Ectodermal cell (in vitro differentiated cells): ENCODE measurements around the gene NMNAT2.

Experiments
- H3K27ac ChIP-seq: 2 replicates; pipeline ENCODE4 v1.7.0; 2013; ENCODE audit warnings: mild to moderate bottlenecking, low read depth, low read length; ENCODE audit not compliant: insufficient read depth, poor library complexity, severe bottlenecking
- H3K27me3 ChIP-seq: 2 replicates; pipeline ENCODE4 v1.7.0; 2013; ENCODE audit warnings: mild to moderate bottlenecking, low read length; ENCODE audit not compliant: insufficient read depth, control insufficient read depth, poor library complexity, severe bottlenecking
- H3K36me3 ChIP-seq: one replicate; pipeline ENCODE4 v1.7.0; 2013; ENCODE audit warnings: low read length; ENCODE audit not compliant: control insufficient read depth, insufficient read depth
- H3K4me1 ChIP-seq: one replicate; pipeline ENCODE4 v1.7.0; 2013; ENCODE audit warnings: low read length; ENCODE audit not compliant: control insufficient read depth, insufficient read depth
- H3K4me3 ChIP-seq: 2 replicates; pipeline ENCODE4 v1.7.0; 2013; ENCODE audit warnings: low read depth, low read length, control low read depth; ENCODE audit not compliant: insufficient read depth
- H3K9me3 ChIP-seq: 2 replicates; pipeline ENCODE4 v1.7.0; 2013; ENCODE audit warnings: mild to moderate bottlenecking, low read length, moderate library complexity; ENCODE audit not compliant: control insufficient read depth
- WGBS, 2 experiments: methylation state at CpG; one replicate each; pipeline ENCODE4 v1.1.7; 2013; ENCODE audit warnings: missing lambda C conversion rate in 2 of 2; 5-methylcytosine and 5-hydroxymethylcytosine counted together

NMNAT2 gene

DNA sequence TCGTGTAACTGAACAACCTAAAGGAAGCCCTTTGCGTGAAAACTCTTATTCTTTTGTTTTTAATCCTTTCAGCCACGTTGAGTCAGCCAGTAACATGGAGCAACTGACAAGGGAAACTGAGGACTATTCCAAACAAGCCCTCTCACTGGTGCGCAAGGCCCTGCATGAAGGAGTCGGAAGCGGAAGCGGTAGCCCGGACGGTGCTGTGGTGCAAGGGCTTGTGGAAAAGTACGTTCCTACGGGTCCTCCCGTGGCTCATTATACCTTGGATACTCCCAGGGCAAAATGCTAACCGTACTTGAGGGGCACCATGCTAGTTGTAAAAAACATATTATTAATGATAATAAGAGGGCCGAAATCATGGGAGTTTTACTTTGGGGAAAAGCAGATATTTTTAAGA is 182.7 kb downstream of the NMNAT2 start:
- WGBS, 2 experiments: 76 to 77% methylated on average over 13 to 14 of the region's 14 CpGs
- Histone ChIP-seq H3K36me3 (no peaks in the 10 kb centered on the region), H3K4me1 (peaks cover 26% of the 10 kb centered on the region), H3K9me3 (no peaks in the 10 kb centered on the region), H3K27ac (peak overlapping the region; percentile 47), H3K4me3 (no peak overlapping the region), H3K27me3 (no peaks in the 10 kb centered on the region)

DNA sequence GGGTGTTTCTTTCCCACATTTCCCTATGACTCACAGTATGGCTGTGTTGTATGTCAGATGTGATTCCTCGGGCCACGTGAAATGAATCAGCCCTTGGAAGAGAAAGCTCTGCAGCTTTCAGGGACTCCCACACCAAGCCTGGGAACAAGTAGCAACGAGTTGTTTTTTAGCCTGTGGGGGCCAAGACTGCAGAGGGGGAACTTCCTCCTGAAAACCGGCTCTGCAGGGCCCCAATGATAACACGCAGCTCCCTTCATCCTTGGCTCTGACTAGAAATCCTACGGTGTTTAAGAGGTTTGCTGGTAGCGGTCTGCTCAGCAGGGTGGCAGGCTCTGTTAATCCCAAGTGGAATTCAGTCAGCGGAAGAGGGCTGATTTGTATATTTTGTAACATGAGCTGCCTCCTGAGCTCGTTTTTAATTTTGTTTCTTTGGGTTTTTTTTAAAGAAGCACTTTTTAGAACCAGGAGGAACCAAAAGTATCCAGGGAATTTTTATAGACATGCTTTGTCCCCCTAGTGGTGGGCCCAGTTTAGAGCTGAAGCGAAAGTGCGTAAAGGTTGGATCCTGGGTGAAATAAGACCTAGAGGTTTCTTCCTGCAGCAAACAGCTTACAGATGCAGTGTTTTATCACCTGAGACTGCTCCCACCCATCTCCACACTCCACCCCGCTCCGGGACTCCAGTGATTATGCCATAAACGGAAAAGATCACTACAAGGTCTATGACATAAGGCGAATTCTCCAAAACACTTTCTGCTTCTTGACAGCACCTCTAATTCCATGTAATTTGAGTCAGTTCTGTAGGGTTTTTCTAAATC is 183.3 kb downstream of the NMNAT2 start:
- H3K27me3 ChIP-seq: no peaks in the 10 kb centered on the region
- H3K27ac ChIP-seq: peak overlapping the region; percentile 61
- no peaks in the 10 kb centered on the region for H3K9me3 ChIP-seq
- no peaks in the 10 kb centered on the region for H3K36me3 ChIP-seq
- WGBS, 2 experiments: 14% methylated on average over 15 of the region's 15 CpGs
- peak overlapping the region; percentile 22 for H3K4me3 ChIP-seq
- peaks cover 26% of the 10 kb centered on the region for H3K4me1 ChIP-seq

DNA sequence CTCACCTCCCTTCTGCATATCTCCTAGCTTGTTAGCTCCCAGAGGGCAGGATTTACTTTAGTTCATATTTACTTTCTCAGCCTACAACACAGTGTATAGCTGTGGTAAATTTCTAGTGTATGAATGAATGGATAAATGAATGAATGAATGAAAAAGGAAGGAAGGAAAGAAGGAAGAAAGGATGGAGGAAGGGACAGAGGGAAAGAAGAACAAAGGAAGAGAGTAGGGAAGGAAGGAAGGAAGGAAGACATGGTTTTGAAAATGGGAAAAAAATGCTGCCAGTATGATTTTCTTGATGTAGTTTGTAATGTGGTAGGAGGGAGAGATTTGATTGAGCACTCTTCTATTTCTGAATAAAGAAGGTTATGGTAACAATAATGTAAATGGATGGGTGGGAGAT is 185.1 kb downstream of the NMNAT2 start:
- Histone ChIP-seq H3K36me3 (no peaks in the 10 kb centered on the region), H3K4me3 (no peak overlapping the region), H3K9me3 (no peaks in the 10 kb centered on the region), H3K4me1 (peaks cover 26% of the 10 kb centered on the region), H3K27ac (no peak overlapping the region), H3K27me3 (no peaks in the 10 kb centered on the region)

DNA sequence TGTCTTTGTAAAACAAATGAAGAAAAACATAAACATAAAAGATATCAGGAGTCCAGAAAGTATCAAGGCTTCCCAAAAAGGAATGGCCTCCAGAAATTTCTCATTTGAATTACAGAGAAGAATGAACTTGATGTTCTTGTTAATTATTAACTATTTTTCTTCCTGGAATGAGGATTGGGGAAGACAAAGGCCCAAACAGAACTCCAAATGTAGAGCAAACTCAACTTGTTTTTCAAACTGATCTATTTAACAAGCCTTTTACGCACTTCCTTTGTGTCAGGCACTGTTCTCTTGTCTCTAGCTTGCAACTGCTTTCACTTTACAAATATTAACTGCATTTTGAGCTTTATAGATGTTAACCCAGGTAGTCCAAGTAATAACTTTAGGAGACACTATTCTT is 186.6 kb downstream of the NMNAT2 start:
- Histone ChIP-seq H3K27ac (no peak overlapping the region), H3K27me3 (no peaks in the 10 kb centered on the region), H3K9me3 (no peaks in the 10 kb centered on the region), H3K36me3 (no peaks in the 10 kb centered on the region), H3K4me3 (no peak overlapping the region), H3K4me1 (peaks cover 24% of the 10 kb centered on the region)
- WGBS, 2 experiments: 88 to 94% methylated on average over 1 of the region's 1 CpG

DNA sequence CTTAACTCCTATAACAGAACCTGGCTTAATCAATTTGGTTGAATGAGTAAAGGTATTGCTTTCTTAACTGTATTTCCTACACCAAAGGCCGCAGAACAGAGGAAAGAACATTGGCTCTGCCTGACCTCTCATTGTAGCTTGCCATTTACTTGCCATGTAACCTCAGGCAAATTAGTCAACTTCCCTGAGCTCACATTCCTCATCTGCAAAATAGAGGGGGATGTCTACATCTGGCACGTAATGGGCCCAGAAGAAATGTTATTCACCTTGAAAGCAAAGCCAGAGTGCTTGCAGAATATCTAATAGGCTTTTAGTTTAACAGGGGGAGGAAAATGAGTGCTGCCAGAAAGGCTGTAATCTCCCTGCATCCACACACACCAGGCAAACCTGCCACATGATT is 187.8 kb downstream of the NMNAT2 start:
- WGBS, 2 experiments: 75 to 80% methylated on average over 2 of the region's 2 CpGs
- no peaks in the 10 kb centered on the region for H3K36me3 ChIP-seq
- no peak overlapping the region for H3K27ac ChIP-seq
- H3K27me3 ChIP-seq: no peaks in the 10 kb centered on the region
- H3K9me3 ChIP-seq: no peaks in the 10 kb centered on the region
- H3K4me3 ChIP-seq: no peak overlapping the region
- peaks cover 14% of the 10 kb centered on the region for H3K4me1 ChIP-seq

DNA sequence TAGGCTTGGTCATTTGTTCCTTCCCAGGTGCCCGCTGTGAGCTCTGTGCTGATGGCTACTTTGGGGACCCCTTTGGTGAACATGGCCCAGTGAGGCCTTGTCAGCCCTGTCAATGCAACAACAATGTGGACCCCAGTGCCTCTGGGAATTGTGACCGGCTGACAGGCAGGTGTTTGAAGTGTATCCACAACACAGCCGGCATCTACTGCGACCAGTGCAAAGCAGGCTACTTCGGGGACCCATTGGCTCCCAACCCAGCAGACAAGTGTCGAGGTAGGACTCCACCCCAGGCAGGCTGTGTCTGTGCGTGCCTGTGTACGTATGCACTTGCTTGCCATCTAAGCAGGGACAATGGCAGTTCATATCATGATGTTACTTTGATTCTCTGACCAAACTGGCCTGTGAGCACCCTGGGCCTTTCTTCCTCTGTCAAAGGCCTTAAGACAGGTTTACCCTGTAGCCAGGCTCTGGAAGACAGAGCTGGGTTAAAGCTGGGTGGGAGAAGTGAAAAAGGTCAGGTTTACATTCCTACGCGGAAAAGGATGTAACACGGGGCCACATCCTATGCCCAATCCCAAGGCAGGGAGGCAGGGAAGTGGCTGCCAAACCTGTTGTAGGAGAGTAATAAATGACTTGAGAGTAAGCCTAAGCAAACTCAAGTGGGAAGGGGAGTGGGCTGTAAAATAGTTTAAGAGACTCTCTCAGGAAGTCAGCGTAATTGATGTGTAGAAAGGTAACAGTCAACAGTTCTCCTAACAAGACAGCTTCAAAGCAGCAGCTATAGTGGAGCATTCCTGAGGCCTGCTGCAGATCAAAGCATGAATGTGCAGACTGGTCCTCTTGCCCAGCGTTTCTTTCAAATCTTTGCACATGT is 189.6 kb downstream of the NMNAT2 start:
- Histone ChIP-seq H3K27ac (no peak overlapping the region), H3K36me3 (no peaks in the 10 kb centered on the region), H3K4me1 (no peaks in the 10 kb centered on the region), H3K27me3 (no peaks in the 10 kb centered on the region), H3K9me3 (no peaks in the 10 kb centered on the region), H3K4me3 (no peak overlapping the region)
- WGBS, 2 experiments: 94 to 95% methylated on average over 13 of the region's 13 CpGs

DNA sequence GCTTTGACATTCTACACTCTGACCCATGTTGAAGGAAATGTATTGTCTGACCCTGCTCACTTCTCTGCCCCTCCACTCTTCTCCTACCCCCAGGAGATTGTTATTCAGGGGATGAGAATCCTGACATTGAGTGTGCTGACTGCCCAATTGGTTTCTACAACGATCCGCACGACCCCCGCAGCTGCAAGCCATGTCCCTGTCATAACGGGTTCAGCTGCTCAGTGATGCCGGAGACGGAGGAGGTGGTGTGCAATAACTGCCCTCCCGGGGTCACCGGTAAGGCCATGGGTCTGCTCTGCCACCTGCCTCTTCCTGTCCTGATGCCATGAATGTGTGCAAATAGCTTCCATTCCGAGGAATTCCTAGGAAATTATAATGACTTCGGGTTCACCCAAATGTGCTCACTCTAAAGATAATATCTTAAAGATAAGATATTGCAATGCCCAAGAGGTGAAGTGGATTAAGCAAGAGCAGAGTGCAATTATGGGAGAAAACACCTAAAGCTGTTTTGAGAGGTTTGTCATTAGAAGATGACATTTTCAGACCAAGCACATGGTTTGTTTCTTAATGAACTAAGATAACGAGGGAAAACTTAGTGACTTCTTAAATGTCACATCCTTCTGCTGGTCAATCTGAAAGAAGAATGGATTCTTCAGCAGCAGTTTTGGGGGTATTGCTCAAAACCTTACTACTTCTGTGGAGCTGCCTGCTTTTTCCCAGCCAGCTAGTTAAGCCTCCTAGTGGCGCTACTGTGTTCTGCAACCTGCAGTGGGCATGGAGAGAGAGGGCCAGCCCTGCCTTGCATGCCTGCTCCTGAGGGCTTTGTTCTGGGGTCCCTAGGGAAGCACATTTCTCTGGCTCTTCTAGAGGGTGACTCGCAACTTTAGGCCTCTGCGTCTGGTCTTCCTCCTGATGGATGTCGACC is 190.5 kb downstream of the NMNAT2 start:
- H3K27ac ChIP-seq: no peak overlapping the region
- whole genome bisulfite sequencing, 2 experiments: 83 to 85% methylated on average over 15 to 16 of the region's 16 CpGs
- H3K36me3 ChIP-seq: no peaks in the 10 kb centered on the region
- no peak overlapping the region for H3K4me3 ChIP-seq
- no peaks in the 10 kb centered on the region for H3K9me3 ChIP-seq
- H3K27me3 ChIP-seq: no peaks in the 10 kb centered on the region
- no peaks in the 10 kb centered on the region for H3K4me1 ChIP-seq

DNA sequence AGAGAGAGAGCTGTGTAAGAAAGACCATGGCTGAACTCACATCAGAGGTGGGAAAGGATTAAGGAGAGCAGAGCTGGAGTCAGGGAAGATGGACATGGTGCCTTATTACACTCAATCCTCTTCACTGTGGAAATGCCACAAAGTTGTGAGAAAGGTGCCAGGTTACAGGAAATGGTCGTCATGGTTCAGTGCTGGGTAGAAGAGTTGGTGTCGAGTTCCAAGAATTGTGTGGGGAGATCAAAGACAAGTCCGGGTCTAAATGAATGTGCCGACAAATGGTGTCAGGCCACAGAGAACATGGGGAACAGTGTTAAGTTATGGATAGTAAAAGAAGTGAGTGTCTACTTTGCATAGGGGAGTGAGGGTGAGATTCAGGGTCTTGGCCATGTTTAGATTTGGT is 191.2 kb downstream of the NMNAT2 start:
- no peaks in the 10 kb centered on the region for H3K9me3 ChIP-seq
- no peak overlapping the region for H3K4me3 ChIP-seq
- no peaks in the 10 kb centered on the region for H3K36me3 ChIP-seq
- H3K27ac ChIP-seq: no peak overlapping the region
- H3K27me3 ChIP-seq: no peaks in the 10 kb centered on the region
- 77 to 81% methylated on average over 4 of the region's 4 CpGs for WGBS, 2 experiments
- no peaks in the 10 kb centered on the region for H3K4me1 ChIP-seq

DNA sequence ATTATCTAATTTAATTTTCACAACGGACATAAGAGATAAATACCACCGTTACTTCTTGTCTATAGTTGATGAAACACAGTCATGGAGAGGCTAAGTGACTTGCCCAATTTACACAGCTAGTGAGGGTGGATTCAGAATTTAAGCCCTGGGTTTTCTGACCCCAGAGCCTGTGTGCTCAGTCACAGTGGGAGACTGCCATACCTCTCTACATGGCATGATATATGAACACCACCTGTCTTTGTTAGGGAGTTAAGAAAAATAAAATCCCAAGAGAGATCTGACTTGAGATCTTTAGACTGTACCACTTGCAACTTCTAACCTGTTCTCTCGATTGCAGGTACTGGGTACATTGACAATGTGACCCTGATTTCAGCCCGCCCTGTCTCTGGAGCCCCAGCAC is 191.8 kb downstream of the NMNAT2 start:
- Histone ChIP-seq H3K4me3 (no peak overlapping the region), H3K9me3 (no peaks in the 10 kb centered on the region), H3K4me1 (no peaks in the 10 kb centered on the region), H3K27ac (no peak overlapping the region), H3K36me3 (no peaks in the 10 kb centered on the region), H3K27me3 (no peaks in the 10 kb centered on the region)
- 94 to 99% methylated on average over 4 of the region's 4 CpGs for WGBS, 2 experiments
